Common myeloid progenitor, CD34-positive (primary cell): Measurements from ENCODE around the gene OPN1SW.
A peak's percentile ranks its signal among the peaks of the same experiment; 100 is the strongest.

Experiments
- CTCF ChIA-PET: fragments of 350-600 bp; sonication (Branson Sonifier 250); formaldehyde crosslinking; loops from one replicate; lab custom pipeline; 2021; ENCODE audit warnings: antibody characterized with exemption; lab: Charles Lee
- POLR2A ChIA-PET: fragments of 350-600 bp; sonication (Branson Sonifier 250); formaldehyde crosslinking; loops from one replicate; lab custom pipeline; 2021; ENCODE audit warnings: antibody characterized with exemption; lab: Charles Lee
- DNase-seq, 3 donors: peaks; one replicate each; pipeline versions ENCODE4 v3.0.0 to v3.0.0-alpha.2; 2013
- H3K27ac ChIP-seq, 2 experiments: 1 replicate in 1 of 2; 2 replicates in 1 of 2; pipeline ENCODE4 v1.7.0; 2013; ENCODE audit warnings: inconsistent platforms in 2 of 2, low read length in 2 of 2, mild to moderate bottlenecking in 2 of 2, low read depth in 1 of 2, moderate library complexity in 1 of 2; ENCODE audit not compliant: severe bottlenecking in 2 of 2, insufficient read depth in 1 of 2, poor library complexity in 1 of 2
- H3K27me3 ChIP-seq, 5 experiments: replicated peaks in 2 of 5; 1 replicate in 3 of 5; 2 replicates in 2 of 5; pipeline versions ENCODE4 v1.6.1 to v1.7.0; 2013; ENCODE audit warnings: low read length in 4 of 5, mild to moderate bottlenecking in 2 of 5, moderate library complexity in 2 of 5, inconsistent platforms in 1 of 5; ENCODE audit not compliant: insufficient read depth in 5 of 5, control insufficient read depth in 4 of 5
- H3K36me3 ChIP-seq, 4 experiments: 1 replicate in 2 of 4; 2 replicates in 2 of 4; pipeline versions ENCODE4 v1.6.1 to v1.7.0; 2013; ENCODE audit warnings: low read length in 3 of 4, control low read depth in 1 of 4, mild to moderate bottlenecking in 1 of 4; ENCODE audit not compliant: control insufficient read depth in 4 of 4, insufficient read depth in 4 of 4
- H3K4me1 ChIP-seq, 4 experiments: 1 replicate in 3 of 4; 2 replicates in 1 of 4; pipeline versions ENCODE4 v1.6.1 to v1.7.1; 2013; ENCODE audit warnings: low read length in 3 of 4, mild to moderate bottlenecking in 3 of 4, control low read depth in 1 of 4, inconsistent platforms in 1 of 4, moderate library complexity in 1 of 4; ENCODE audit not compliant: control insufficient read depth in 4 of 4, insufficient read depth in 4 of 4; ENCODE audit errors: control extremely low read depth in 1 of 4
- H3K4me3 ChIP-seq, 7 experiments: 1 replicate in 4 of 7; 2 replicates in 3 of 7; pipeline versions ENCODE4 v1.5.1 to v1.7.0; 2013; ENCODE audit warnings: mild to moderate bottlenecking in 7 of 7, low read length in 6 of 7, moderate library complexity in 6 of 7, inconsistent platforms in 2 of 7, low read depth in 2 of 7, control low read depth in 1 of 7; ENCODE audit not compliant: insufficient read depth in 4 of 7, control insufficient read depth in 1 of 7; ENCODE audit errors: extremely low read depth in 1 of 7
- H3K9me3 ChIP-seq, 5 experiments: 1 replicate in 4 of 5; 2 replicates in 1 of 5; pipeline versions ENCODE4 v1.6.1 to v1.7.1; 2013; ENCODE audit warnings: low read length in 4 of 5, mild to moderate bottlenecking in 2 of 5, inconsistent platforms in 1 of 5, low read depth in 1 of 5, moderate library complexity in 1 of 5; ENCODE audit not compliant: control insufficient read depth in 4 of 5, insufficient read depth in 2 of 5; ENCODE audit errors: control extremely low read depth in 1 of 5
- WGBS: methylation state at CpG from one replicate; pipeline ENCODE4 v1.1.5; 2013; ENCODE audit not compliant: insufficient coverage; 5-methylcytosine and 5-hydroxymethylcytosine counted together

The OPN1SW gene

GRCh38 chr7:128737441-128737840 lies 38.2 kb downstream of the OPN1SW start:
- ChIA-PET POLR2A (interaction anchor here (0.5 kb wide), 1 partner anchor 9 kb away, joined by 5 read pairs; no protein-coding TSS in a partner anchor), CTCF (interaction anchor here (5.1 kb wide), 1 partner anchor 12 kb away, joined by 25 read pairs; no protein-coding TSS in a partner anchor)
- Histone ChIP-seq H3K27ac (no peak overlapping the region), H3K27me3 (no peaks in the 10 kb centered on the region), H3K36me3 (no peaks in the 10 kb centered on the region), H3K4me3 (no peak overlapping the region), H3K9me3 (no peaks in the 10 kb centered on the region), H3K4me1 (peaks cover 7 to 37% (median 24%) of the 10 kb centered on the region in 4 experiments)
- 87% methylated on average over 2 of the region's 4 CpGs for WGBS
- DNase-seq = no peak

GRCh38 chr7:128735436-128735835 lies 40.2 kb downstream of the OPN1SW start:
- ChIA-PET POLR2A (no interaction called here), CTCF (no interaction called here)
- H3K36me3 ChIP-seq = no peaks in the 10 kb centered on the region
- H3K4me3 ChIP-seq = peak overlapping the region in 1 of 7 experiments; percentile 27
- H3K9me3 ChIP-seq = no peaks in the 10 kb centered on the region
- no peaks in the 10 kb centered on the region for H3K27me3 ChIP-seq
- peaks cover 7 to 31% (median 19%) of the 10 kb centered on the region in 4 experiments for H3K4me1 ChIP-seq
- WGBS = 42% methylated on average over 5 of the region's 5 CpGs
- peak; percentile 25 to 79 (median 73) for DNase-seq
- no peak overlapping the region for H3K27ac ChIP-seq

- Histone ChIP-seq H3K9me3 (no peaks in the 10 kb centered on the region), H3K36me3 (no peaks in the 10 kb centered on the region), H3K4me3 (no peak overlapping the region), H3K4me1 (peaks cover 3 to 25% (median 14%) of the 10 kb centered on the region in 4 experiments), H3K27me3 (no peaks in the 10 kb centered on the region), H3K27ac (no peak overlapping the region)
- ChIA-PET POLR2A (no interaction called here), CTCF (no interaction called here)
- no CpG with 5 or more reads among the region's 1 CpG for WGBS
- peak in 2 of 3 donors; percentile 9 to 26 for DNase-seq
Measured at GRCh38 chr7:128734890-128735289, 40.7 kb downstream of the OPN1SW start.

GRCh38 chr7:128733278-128733645 lies 42.3 kb downstream of the OPN1SW start:
- ChIA-PET CTCF (no interaction called here), POLR2A (no interaction called here)
- Histone ChIP-seq H3K36me3 (no peaks in the 10 kb centered on the region), H3K9me3 (no peaks in the 10 kb centered on the region), H3K4me1 (peaks cover 0 to 16% (median 9%) of the 10 kb centered on the region in 4 experiments), H3K27me3 (no peaks in the 10 kb centered on the region), H3K4me3 (no peak overlapping the region), H3K27ac (no peak overlapping the region)
- WGBS = 100% methylated on average over 2 of the region's 2 CpGs
- DNase-seq = no peak

- peak in 2 of 3 donors; percentile 15 to 32 for DNase-seq
- H3K9me3 ChIP-seq = no peaks in the 10 kb centered on the region
- WGBS = 75% methylated on average over 2 of the region's 2 CpGs
- no peak overlapping the region for H3K4me3 ChIP-seq
- ChIA-PET POLR2A (no interaction called here), CTCF (interaction anchor here (0.6 to 1.3 kb wide), 2 partner anchors 9 to 1856 kb away, joined by 3 read pairs; no protein-coding TSS in a partner anchor)
- H3K27me3 ChIP-seq = no peaks in the 10 kb centered on the region
- H3K4me1 ChIP-seq = peaks cover 0 to 16% (median 9%) of the 10 kb centered on the region in 4 experiments
- no peak overlapping the region for H3K27ac ChIP-seq
- no peaks in the 10 kb centered on the region for H3K36me3 ChIP-seq
Measured at GRCh38 chr7:128732521-128733277, 42.9 kb downstream of the OPN1SW start.

- POLR2A ChIA-PET = interaction anchor here (0.6 kb wide), 1 partner anchor 35 kb away, joined by 3 read pairs; no protein-coding TSS in a partner anchor
- 96% methylated on average over 4 of the region's 8 CpGs for WGBS
Measured at GRCh38 chr7:128731184-128731583, 44.4 kb downstream of the OPN1SW start.

GRCh38 chr7:128729494-128729893 lies 46.1 kb downstream of the OPN1SW start:
- CTCF ChIA-PET = no interaction called here
- Histone ChIP-seq H3K27me3 (no peaks in the 10 kb centered on the region), H3K9me3 (no peaks in the 10 kb centered on the region), H3K36me3 (no peaks in the 10 kb centered on the region), H3K4me3 (no peak overlapping the region), H3K27ac (no peak overlapping the region), H3K4me1 (peaks cover 0 to 3% (median 1%) of the 10 kb centered on the region in 4 experiments)
- no peak for DNase-seq
- POLR2A ChIA-PET = no interaction called here
- WGBS = 80% methylated on average over 2 of the region's 4 CpGs

More at GRCh38 chr7:128731184-128731583, 44.4 kb downstream of the OPN1SW start:
- Histone ChIP-seq H3K4me3 (no peak overlapping the region), H3K4me1 (peaks cover 0 to 16% (median 9%) of the 10 kb centered on the region in 4 experiments), H3K36me3 (no peaks in the 10 kb centered on the region), H3K27me3 (no peaks in the 10 kb centered on the region), H3K9me3 (no peaks in the 10 kb centered on the region), H3K27ac (no peak overlapping the region)
- CTCF ChIA-PET = interaction anchor here (1.4 to 1.6 kb wide), 2 partner anchors 31 to 152 kb away, joined by 3 read pairs; no protein-coding TSS in a partner anchor
- peak in 2 of 3 donors; percentile 10 to 24 for DNase-seq
